Caco-2 (cell line): ENCODE data around the gene CERS1. TPM values are rescaled to one million over a fixed set of nuclear protein-coding genes. Genes with fewer than 3 reads are reported as not detected.

Experiments used
- BruUV-seq: library from RNA; stranded (reverse); fragments of 400-500 nt; replicated peaks from 2 replicates; lab custom pipeline; 2021; lab: Mats Ljungman, UMichigan
- CTCF ChIA-PET: fragments of 300-600 bp; sonication (Branson Sonifier 250); formaldehyde crosslinking; loops from one replicate; lab custom pipeline; 2022; ENCODE audit warnings: antibody characterized with exemption; lab: Charles Lee
- POLR2A ChIA-PET: fragments of 300-600 bp; sonication (Branson Sonifier 250); formaldehyde crosslinking; loops from one replicate; lab custom pipeline; 2022; ENCODE audit warnings: antibody characterized with exemption; lab: Charles Lee
- DNase-seq, 2 experiments: peaks; one replicate each; pipeline versions ENCODE4 v3.0.0 to v3.0.0-alpha.2; 2020 to 2022
- H3K27me3 ChIP-seq: replicated peaks from 2 replicates; pipeline ENCODE4 v1.6.0; 2011; ENCODE audit warnings: low read length; ENCODE audit not compliant: control insufficient read depth, insufficient read depth
- H3K36me3 ChIP-seq: 2 replicates; pipeline ENCODE4 v1.5.1; 2011; ENCODE audit warnings: low read length; ENCODE audit not compliant: control insufficient read depth, insufficient read depth
- H3K4me1 ChIP-seq: fragments of 250-450 bp; sonication (Bioruptor Pico); 2 replicates; pipeline ENCODE4 v1.5.1; 2020; ENCODE audit warnings: mild to moderate bottlenecking
- H3K4me3 ChIP-seq: 2 replicates; pipeline ENCODE4 v1.5.1; 2011; ENCODE audit warnings: low read depth, mild to moderate bottlenecking, control low read depth, low read length
- H3K9me3 ChIP-seq: fragments of 250-450 bp; sonication (Bioruptor Pico); 2 replicates; pipeline ENCODE4 v1.5.1; 2020; ENCODE audit warnings: mild to moderate bottlenecking, moderate library complexity
- H3K27ac Mint-ChIP-seq: one replicate; pipeline ENCODE4 v1.8.0; 2022; ENCODE audit warnings: mixed read lengths; ENCODE audit not compliant: unreplicated experiment
- H3K27me3 Mint-ChIP-seq: one replicate; pipeline ENCODE4 v1.8.0; 2022; ENCODE audit warnings: mixed read lengths; ENCODE audit not compliant: insufficient read depth, unreplicated experiment
- H3K36me3 Mint-ChIP-seq: one replicate; pipeline ENCODE4 v1.8.0; 2022; ENCODE audit warnings: mild to moderate bottlenecking, mixed read lengths; ENCODE audit not compliant: insufficient read depth, unreplicated experiment
- H3K4me1 Mint-ChIP-seq: one replicate; pipeline ENCODE4 v1.8.0; 2022; ENCODE audit warnings: low read depth, mixed read lengths; ENCODE audit not compliant: unreplicated experiment
- H3K4me3 Mint-ChIP-seq: one replicate; pipeline ENCODE4 v1.8.0; 2022; ENCODE audit warnings: mild to moderate bottlenecking, moderate library complexity, mixed read lengths; ENCODE audit not compliant: unreplicated experiment
- H3K9me3 Mint-ChIP-seq: one replicate; pipeline ENCODE4 v1.8.0; 2022; ENCODE audit warnings: mixed read lengths; ENCODE audit not compliant: unreplicated experiment
- CTCF ChIP-seq, 2 experiments: fragments of 200-600 bp in 1 of 2; IDR thresholded peaks; 1 replicate in 1 of 2; 2 replicates in 1 of 2; pipeline versions ENCODE4 v1.5.1 to v1.8.0; 2011 to 2022; ENCODE audit warnings: antibody characterized with exemption in 1 of 2, control low read depth in 1 of 2, inconsistent platforms in 1 of 2, low read depth in 1 of 2, low read length in 1 of 2, mild to moderate bottlenecking in 1 of 2, moderate library complexity in 1 of 2; ENCODE audit not compliant: insufficient read depth in 1 of 2, severe bottlenecking in 1 of 2, unreplicated experiment in 1 of 2
- intact Hi-C: fragments of 100-400 bp; cut with micrococcal nuclease; formaldehyde crosslinking; loops from one replicate; pipeline ENCODE4 v1.10.0; 2022; ENCODE audit not compliant: unreplicated experiment
- total RNA-seq: library from RNA; stranded (reverse); gene quantifications from 2 replicates; pipeline ENCODE4 v1.2.3, GENCODE V29; 2022

The CERS1 gene
- total RNA-seq, 1 experiment from 2014 or later = 20.3 TPM

GRCh38 chr19:18862976-18863842, 32.7 kb downstream of the CERS1 start:
- TF ChIP-seq CTCF (IDR thresholded peaks at IDR 0.05; ENCODE audit: insufficient read depth in 1 of 2, low read depth in 1 of 2, low read length in 1 of 2, severe bottlenecking in 1 of 2, unreplicated experiment in 1 of 2) = no peak
- Histone ChIP-seq H3K4me1 (no peaks in the 10 kb centered on the region), H3K27me3 (no peaks in the 10 kb centered on the region), H3K4me3 (no peak overlapping the region), H3K9me3 (no peaks in the 10 kb centered on the region), H3K36me3 (peaks cover 6% of the 10 kb centered on the region)
- Mint-ChIP-seq H3K4me1 (no peaks in the 10 kb centered on the region), H3K9me3 (no peaks in the 10 kb centered on the region), H3K27me3 (no peaks in the 10 kb centered on the region), H3K27ac (no peak overlapping the region), H3K36me3 (peaks cover 83% of the 10 kb centered on the region), H3K4me3 (no peak overlapping the region)
- POLR2A ChIA-PET = no interaction called here
- no TSS peak for BruUV-seq
- DNase-seq = no peak
- intact Hi-C loops = no loop called here
- CTCF ChIA-PET = no interaction called here

- no peak for DNase-seq
- Histone ChIP-seq H3K36me3 (peaks cover 6% of the 10 kb centered on the region), H3K4me1 (no peaks in the 10 kb centered on the region), H3K27me3 (no peaks in the 10 kb centered on the region), H3K4me3 (no peak overlapping the region), H3K9me3 (no peaks in the 10 kb centered on the region)
- Mint-ChIP-seq H3K27ac (no peak overlapping the region), H3K36me3 (peaks cover 78% of the 10 kb centered on the region), H3K4me3 (no peak overlapping the region), H3K4me1 (no peaks in the 10 kb centered on the region), H3K9me3 (no peaks in the 10 kb centered on the region), H3K27me3 (no peaks in the 10 kb centered on the region)
- intact Hi-C loops = no loop called here
- ChIA-PET CTCF (no interaction called here), POLR2A (no interaction called here)
- TF ChIP-seq CTCF (IDR thresholded peaks at IDR 0.05; ENCODE audit: insufficient read depth in 1 of 2, low read depth in 1 of 2, low read length in 1 of 2, severe bottlenecking in 1 of 2, unreplicated experiment in 1 of 2) = no peak
- no TSS peak for BruUV-seq
Measured at GRCh38 chr19:18861917-18862316, 34.0 kb downstream of the CERS1 start.

DNA sequence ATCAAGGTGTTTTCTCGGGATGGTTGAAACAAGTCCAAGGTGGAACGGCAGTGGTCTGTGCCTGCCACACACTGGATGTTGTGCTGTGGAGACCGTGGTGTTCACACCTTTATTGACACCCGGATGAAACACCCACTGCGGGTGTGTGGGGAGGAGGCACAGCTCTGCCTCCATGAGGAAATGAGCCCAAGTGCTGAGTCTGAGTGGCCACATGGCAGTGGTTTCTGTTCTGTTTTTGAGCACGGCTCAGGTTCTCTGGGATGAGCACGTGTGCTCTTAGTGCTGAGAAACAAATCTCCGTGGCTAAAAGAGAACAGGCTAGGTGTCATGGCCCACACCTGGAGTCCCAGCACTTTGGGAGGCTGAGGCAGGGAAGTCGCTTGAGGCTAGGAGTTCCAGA, 34.7 kb downstream of the CERS1 start:
- peaks cover 76% of the 10 kb centered on the region for H3K36me3 Mint-ChIP-seq
- H3K4me3 ChIP-seq = no peak overlapping the region
- H3K4me1 Mint-ChIP-seq = no peaks in the 10 kb centered on the region
- H3K27ac Mint-ChIP-seq = no peak overlapping the region
- no peak for TF ChIP-seq CTCF (IDR thresholded peaks at IDR 0.05; ENCODE audit: insufficient read depth in 1 of 2, low read depth in 1 of 2, low read length in 1 of 2, severe bottlenecking in 1 of 2, unreplicated experiment in 1 of 2)
- H3K4me3 Mint-ChIP-seq = no peak overlapping the region
- H3K4me1 ChIP-seq = no peaks in the 10 kb centered on the region
- H3K27me3 Mint-ChIP-seq = no peaks in the 10 kb centered on the region
- DNase-seq = no peak
- no peaks in the 10 kb centered on the region for H3K9me3 ChIP-seq
- H3K36me3 ChIP-seq = peaks cover 6% of the 10 kb centered on the region
- BruUV-seq = no TSS peak
- POLR2A ChIA-PET = no interaction called here
- CTCF ChIA-PET = no interaction called here
- no peaks in the 10 kb centered on the region for H3K27me3 ChIP-seq
- intact Hi-C loops = no loop called here
- H3K9me3 Mint-ChIP-seq = no peaks in the 10 kb centered on the region
